GM12873 (cell line): ENCODE results near the gene ITFG1.

Experiments
- CTCF ChIP-seq: IDR thresholded peaks from 2 replicates; pipeline ENCODE4 v1.5.1; 2012; ENCODE audit warnings: low read depth, mild to moderate bottlenecking, moderate library complexity, low read length, control low read depth; ENCODE audit not compliant: insufficient read depth; ENCODE audit errors: missing control alignments

The ITFG1 gene

GRCh38 chr16:47317465-47318240 lies 143.2 kb downstream of the ITFG1 start:
- no peak for TF ChIP-seq CTCF

- no peak for TF ChIP-seq CTCF
Measured at GRCh38 chr16:47316442-47317015, 144.3 kb downstream of the ITFG1 start.

- no peak for TF ChIP-seq CTCF
Measured at GRCh38 chr16:47311738-47312505, 148.9 kb downstream of the ITFG1 start.

GRCh38 chr16:47310792-47311211 lies 150.1 kb downstream of the ITFG1 start:
- TF ChIP-seq CTCF = no peak

GRCh38 chr16:47309581-47310312 lies 151.1 kb downstream of the ITFG1 start:
- no peak for TF ChIP-seq CTCF

- TF ChIP-seq CTCF = no peak
Measured at GRCh38 chr16:47308601-47309000, 152.3 kb downstream of the ITFG1 start.
